ENCODE data around the gene CADM4. TPM values are rescaled to one million over a fixed set of nuclear protein-coding genes. Genes with fewer than 3 reads are reported as not detected.

The CADM4 gene
- polyA plus RNA-seq, 1 of the 3 experiments (the other 2 are of a cell fraction), result 28.9 TPM

- no peak for DNase-seq
- Histone ChIP-seq H3K36me3 (replicated peaks in 1 of 2; ENCODE audit: control insufficient read depth in 1 of 2, insufficient read depth in 2 of 2, low read length in 1 of 2) (peaks cover 6 to 21% of the 10 kb centered on the region in 2 experiments), H3K9ac (no peak overlapping the region), H3K4me1 (ENCODE audit: control insufficient read depth in 1 of 2, insufficient read depth in 2 of 2, low read depth in 1 of 2, low read length in 1 of 2) (peaks cover 7 to 12% of the 10 kb centered on the region in 2 experiments; a peak in 2 of 4 replicates), H3K27me3 (ENCODE audit: insufficient read depth) (no peaks in the 10 kb centered on the region), H3K9me3 (no peaks in the 10 kb centered on the region), H2AFZ (ENCODE audit: low read depth) (no peak overlapping the region), H3K27ac (ENCODE audit: low read depth in 2 of 2, low read length in 1 of 2) (no peak overlapping the region; a peak in 1 of 4 replicates), H3F3A (replicated peaks; ENCODE audit: insufficient read depth) (no peaks in the 10 kb centered on the region), H3K4me3 (ENCODE audit: low read depth in 2 of 2, low read length in 1 of 2) (no peak overlapping the region), H3K79me2 (ENCODE audit: insufficient read depth) (peaks cover 64% of the 10 kb centered on the region), H3K9me2 (no peaks in the 10 kb centered on the region), H4K20me1 (ENCODE audit: insufficient read depth) (no peaks in the 10 kb centered on the region), H3K4me2 (no peak overlapping the region)
- CTCF ChIA-PET, result interaction anchor here (0.5 to 1.2 kb wide), 3 partner anchors 17 to 97 kb away, joined by 3 read pairs; no protein-coding TSS in a partner anchor
- POLR2A ChIA-PET, result no interaction called here
- 95% methylated on average over 1 of the region's 1 CpG for WGBS (ENCODE audit: low lambda C conversion rate)
- TF ChIP-seq YY1 (IDR thresholded peaks at IDR 0.05; ENCODE audit: low read depth) (no peak), FOXJ3 (CRISPR knock-in tag; IDR thresholded peaks at IDR 0.05) (no peak), JUND (IDR thresholded peaks at IDR 0.05) (no peak)
Observed at GRCh38 chr19:43616306-43616705, 23.3 kb downstream of the CADM4 start.

GRCh38 chr19:43612374-43612773 is 27.3 kb downstream of the CADM4 start:
- no peak for TF ChIP-seq SMC3 (IDR thresholded peaks at IDR 0.05; ENCODE audit: low read depth, low read length)
- TF ChIP-seq JUND (IDR thresholded peaks at IDR 0.05), result no peak
- TF ChIP-seq MAX (IDR thresholded peaks at IDR 0.05; ENCODE audit: low read depth), result no peak
- TF ChIP-seq SIN3A (IDR thresholded peaks at IDR 0.05; ENCODE audit: borderline replicate concordance, low read depth, low read length), result no peak
- no peak for TF ChIP-seq ELF1 (IDR thresholded peaks at IDR 0.05)
- Histone ChIP-seq H3F3A (replicated peaks; ENCODE audit: insufficient read depth) (no peaks in the 10 kb centered on the region), H3K9me3 (no peaks in the 10 kb centered on the region), H3K9ac (no peak overlapping the region), H3K79me2 (ENCODE audit: insufficient read depth) (peaks cover 61% of the 10 kb centered on the region), H3K9me2 (no peaks in the 10 kb centered on the region), H3K4me2 (no peak overlapping the region), H3K4me3 (ENCODE audit: low read depth in 2 of 2, low read length in 1 of 2) (no peak overlapping the region), H3K4me1 (ENCODE audit: control insufficient read depth in 1 of 2, insufficient read depth in 2 of 2, low read depth in 1 of 2, low read length in 1 of 2) (no peaks in the 10 kb centered on the region; a peak in 1 of 4 replicates), H3K36me3 (replicated peaks in 1 of 2; ENCODE audit: control insufficient read depth in 1 of 2, insufficient read depth in 2 of 2, low read length in 1 of 2) (peaks cover 6 to 21% of the 10 kb centered on the region in 2 experiments), H2AFZ (ENCODE audit: low read depth) (no peak overlapping the region), H3K27ac (ENCODE audit: low read depth in 2 of 2, low read length in 1 of 2) (no peak overlapping the region), H4K20me1 (ENCODE audit: insufficient read depth) (no peaks in the 10 kb centered on the region), H3K27me3 (ENCODE audit: insufficient read depth) (no peaks in the 10 kb centered on the region)
- CTCF ChIA-PET, result no interaction called here
- no peak for DNase-seq
- 92% methylated on average over 11 of the region's 12 CpGs for WGBS (ENCODE audit: low lambda C conversion rate)
- POLR2A ChIA-PET, result no interaction called here

GRCh38 chr19:43611788-43612187 is 27.9 kb downstream of the CADM4 start, which contains the start of gene SRRM5:
Gene SRRM5 (plus strand): TSS chr19:43612088. CDS start chr19:43612122, 34 bp downstream.
- Histone ChIP-seq H3K4me1 (ENCODE audit: control insufficient read depth in 1 of 2, insufficient read depth in 2 of 2, low read depth in 1 of 2, low read length in 1 of 2) (no peaks in the 10 kb centered on the region; a peak in 1 of 4 replicates), H3K79me2 (ENCODE audit: insufficient read depth) (peaks cover 56% of the 10 kb centered on the region), H3K4me2 (no peak within 1 kb of the TSS), H4K20me1 (ENCODE audit: insufficient read depth) (no peaks in the 10 kb centered on the region), H3K9me3 (no peaks in the 10 kb centered on the region), H3K9ac (no peak within 1 kb of the TSS), H3K27ac (ENCODE audit: low read depth in 2 of 2, low read length in 1 of 2) (no peak within 1 kb of the TSS), H3F3A (replicated peaks; ENCODE audit: insufficient read depth) (no peaks in the 10 kb centered on the region), H3K36me3 (replicated peaks in 1 of 2; ENCODE audit: control insufficient read depth in 1 of 2, insufficient read depth in 2 of 2, low read length in 1 of 2) (peaks cover 6 to 23% of the 10 kb centered on the region in 2 experiments), H3K4me3 (ENCODE audit: low read depth in 2 of 2, low read length in 1 of 2) (no peak within 1 kb of the TSS), H3K27me3 (ENCODE audit: insufficient read depth) (no peaks in the 10 kb centered on the region), H2AFZ (ENCODE audit: low read depth) (no peak within 1 kb of the TSS), H3K9me2 (no peaks in the 10 kb centered on the region)
- TF ChIP-seq SIN3A (IDR thresholded peaks at IDR 0.05; ENCODE audit: borderline replicate concordance, low read depth, low read length) (no peak), PBX3 (IDR thresholded peaks at IDR 0.05) (no peak), RFX5 (IDR thresholded peaks at IDR 0.05; ENCODE audit: low read length) (no peak), EZH2phosphoT487 (IDR thresholded peaks at IDR 0.05; ENCODE audit: borderline replicate concordance, low read depth) (no peak), TEAD4 (IDR thresholded peaks at IDR 0.05; ENCODE audit: borderline replicate concordance, insufficient read depth) (no peak)
- 95% methylated on average over 3 of the region's 3 CpGs for WGBS (ENCODE audit: low lambda C conversion rate)
- POLR2A ChIA-PET, result interaction anchor here (0.7 kb wide), 1 partner anchor 8 kb away, joined by 3 read pairs; the partner anchor contains the start of gene ZNF428
- CTCF ChIA-PET, result no interaction called here
- no peak for DNase-seq
